ENCODE results near the gene RNF138.

DNA sequence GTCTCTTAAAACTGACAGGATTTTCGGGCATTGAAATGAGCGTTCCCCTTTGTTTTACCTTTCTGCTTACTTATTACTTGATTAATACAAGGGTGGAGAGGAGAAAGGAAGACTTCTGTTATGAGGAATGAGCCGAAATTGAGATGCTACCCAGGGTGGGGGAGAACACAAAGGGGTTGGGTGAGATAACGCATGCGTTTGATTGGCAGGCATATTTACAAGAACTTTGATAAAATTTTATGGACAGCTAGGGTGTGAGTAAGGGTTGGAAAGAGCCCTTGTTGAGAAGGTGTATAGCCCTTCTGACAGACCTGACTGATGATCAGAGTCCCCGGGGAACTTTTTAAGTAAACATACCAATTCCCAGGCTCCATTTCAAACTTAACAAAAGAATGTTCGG lies 1.8 kb downstream of the RNF138 start:
- TF ChIP-seq, protein P1, sequence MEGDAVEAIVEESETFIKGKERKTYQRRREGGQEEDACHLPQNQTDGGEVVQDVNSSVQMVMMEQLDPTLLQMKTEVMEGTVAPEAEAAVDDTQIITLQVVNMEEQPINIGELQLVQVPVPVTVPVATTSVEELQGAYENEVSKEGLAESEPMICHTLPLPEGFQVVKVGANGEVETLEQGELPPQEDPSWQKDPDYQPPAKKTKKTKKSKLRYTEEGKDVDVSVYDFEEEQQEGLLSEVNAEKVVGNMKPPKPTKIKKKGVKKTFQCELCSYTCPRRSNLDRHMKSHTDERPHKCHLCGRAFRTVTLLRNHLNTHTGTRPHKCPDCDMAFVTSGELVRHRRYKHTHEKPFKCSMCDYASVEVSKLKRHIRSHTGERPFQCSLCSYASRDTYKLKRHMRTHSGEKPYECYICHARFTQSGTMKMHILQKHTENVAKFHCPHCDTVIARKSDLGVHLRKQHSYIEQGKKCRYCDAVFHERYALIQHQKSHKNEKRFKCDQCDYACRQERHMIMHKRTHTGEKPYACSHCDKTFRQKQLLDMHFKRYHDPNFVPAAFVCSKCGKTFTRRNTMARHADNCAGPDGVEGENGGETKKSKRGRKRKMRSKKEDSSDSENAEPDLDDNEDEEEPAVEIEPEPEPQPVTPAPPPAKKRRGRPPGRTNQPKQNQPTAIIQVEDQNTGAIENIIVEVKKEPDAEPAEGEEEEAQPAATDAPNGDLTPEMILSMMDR (IDR thresholded peaks at IDR 0.05): no peak
- TF ChIP-seq POLR2A (IDR thresholded peaks at IDR 0.05): no peak
